GM10847 (cell line): ENCODE measurements around the gene TBC1D4.
A peak's percentile ranks its signal among the peaks of the same experiment; 100 is the strongest.

ENCODE experiments used
- POLR2A ChIP-seq: IDR thresholded peaks from 2 replicates; pipeline ENCODE4 v1.6.1; 2011; ENCODE audit not compliant: insufficient read length; ENCODE audit errors: extremely low read depth

TBC1D4 gene

GRCh38 chr13:75482070-75482819, at the start of gene TBC1D4:
Gene TBC1D4 (minus strand): TSS chr13:75482169. CDS start chr13:75481767, 402 bp downstream.
- TF ChIP-seq POLR2A: peak; percentile 18

- TF ChIP-seq POLR2A: no peak
These were observed 48.6 kb upstream of the TBC1D4 start for GRCh38 chr13:75530549-75530961.

GRCh38 chr13:75521956-75522355, 40.0 kb upstream of the TBC1D4 start:
- no peak for TF ChIP-seq POLR2A

GRCh38 chr13:75518439-75519088, 36.6 kb upstream of the TBC1D4 start:
- TF ChIP-seq POLR2A: no peak

GRCh38 chr13:75514080-75514995, 32.4 kb upstream of the TBC1D4 start:
- TF ChIP-seq POLR2A: no peak

- no peak for TF ChIP-seq POLR2A
These were observed 31.3 kb upstream of the TBC1D4 start for GRCh38 chr13:75513271-75513670.

- TF ChIP-seq POLR2A: no peak
These were observed 30.3 kb upstream of the TBC1D4 start for GRCh38 chr13:75512253-75512652.

GRCh38 chr13:75511051-75511625, 29.2 kb upstream of the TBC1D4 start:
- no peak for TF ChIP-seq POLR2A

- TF ChIP-seq POLR2A: no peak
These were observed 26.1 kb upstream of the TBC1D4 start for GRCh38 chr13:75508002-75508548.

- TF ChIP-seq POLR2A: no peak
These were observed 25.3 kb upstream of the TBC1D4 start for GRCh38 chr13:75507027-75508001.

GRCh38 chr13:75506018-75506417, 24.0 kb upstream of the TBC1D4 start:
- TF ChIP-seq POLR2A: no peak

- TF ChIP-seq POLR2A: no peak
These were observed 23.4 kb upstream of the TBC1D4 start for GRCh38 chr13:75505327-75505726.

- no peak for TF ChIP-seq POLR2A
These were observed 14.0 kb upstream of the TBC1D4 start for GRCh38 chr13:75495938-75496337.

GRCh38 chr13:75494491-75494890, 12.5 kb upstream of the TBC1D4 start:
- no peak for TF ChIP-seq POLR2A
